GM10248 (cell line): ENCODE data around the gene NLRP1.
A peak's percentile ranks its signal among the peaks of the same experiment; 100 is the strongest.

Experiments used
- CTCF ChIA-PET: fragments of 300-600 bp; sonication (Branson Sonifier 250); formaldehyde crosslinking; extraction: SDS; loops from one replicate; lab custom pipeline; 2021; ENCODE audit warnings: antibody characterized with exemption; lab: Yijun Ruan, JAX
- POLR2A ChIA-PET: fragments of 350-650 bp; sonication (Branson Sonifier 250); formaldehyde crosslinking; extraction: SDS; loops from one replicate; lab custom pipeline; 2020; ENCODE audit warnings: antibody characterized with exemption; lab: Yijun Ruan, JAX
- DNase-seq: peaks from one replicate; pipeline ENCODE4 v3.0.0; 2012; ENCODE audit errors: extremely low spot score
- CTCF ChIP-seq: IDR thresholded peaks from 2 replicates; pipeline ENCODE4 v1.5.1; 2012; ENCODE audit warnings: mild to moderate bottlenecking, low read depth; ENCODE audit errors: extremely low read depth, missing control alignments, control extremely low read depth

NLRP1 gene

GRCh38 chr17:5584383-5585286 is at the start of gene NLRP1:
NLRP1 (minus strand) TSS chr17:5584509; CDS start chr17:5583957, 552 bp downstream.
- ChIA-PET POLR2A (no interaction called here), CTCF (interaction anchor here (0.6 to 4.1 kb wide), 6 partner anchors 8 to 856 kb away, joined by 3 to 26 read pairs (median 3); no protein-coding TSS in a partner anchor)
- peak; percentile 93 for DNase-seq
- no peak for TF ChIP-seq CTCF

DNA sequence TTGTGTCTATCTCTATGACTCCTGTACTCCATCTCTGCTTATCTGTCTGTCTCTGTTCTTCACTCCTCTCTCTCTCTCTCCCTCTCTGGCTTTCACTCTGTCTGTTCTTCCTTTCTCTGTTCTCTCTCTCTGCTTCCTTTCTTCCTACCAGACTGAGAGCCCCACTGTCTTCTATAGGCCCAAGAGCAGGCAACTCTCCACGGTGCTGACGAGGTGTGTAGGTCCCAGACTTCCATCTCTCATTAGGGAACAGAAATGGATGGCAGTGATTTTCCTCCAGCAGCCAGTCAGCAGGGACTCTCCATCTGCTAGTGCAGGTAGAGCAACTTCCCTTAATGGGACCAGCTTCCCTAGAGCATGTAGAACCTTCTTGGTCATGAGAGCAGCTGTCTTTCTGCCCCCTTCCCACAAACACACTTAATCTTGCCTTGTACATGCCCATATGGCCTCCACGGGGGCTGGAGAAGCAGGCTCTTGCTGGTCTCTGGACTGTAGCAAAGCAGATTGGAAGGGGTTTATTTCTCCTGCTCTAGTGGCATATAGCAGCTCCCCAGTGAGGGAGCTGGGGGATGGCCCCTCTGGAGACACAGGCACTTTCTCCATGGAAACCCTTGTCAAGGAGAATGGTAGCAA is 47.8 kb upstream of the NLRP1 start:
- ChIA-PET CTCF (no interaction called here), POLR2A (no interaction called here)
- no peak for DNase-seq
- no peak for TF ChIP-seq CTCF

DNA sequence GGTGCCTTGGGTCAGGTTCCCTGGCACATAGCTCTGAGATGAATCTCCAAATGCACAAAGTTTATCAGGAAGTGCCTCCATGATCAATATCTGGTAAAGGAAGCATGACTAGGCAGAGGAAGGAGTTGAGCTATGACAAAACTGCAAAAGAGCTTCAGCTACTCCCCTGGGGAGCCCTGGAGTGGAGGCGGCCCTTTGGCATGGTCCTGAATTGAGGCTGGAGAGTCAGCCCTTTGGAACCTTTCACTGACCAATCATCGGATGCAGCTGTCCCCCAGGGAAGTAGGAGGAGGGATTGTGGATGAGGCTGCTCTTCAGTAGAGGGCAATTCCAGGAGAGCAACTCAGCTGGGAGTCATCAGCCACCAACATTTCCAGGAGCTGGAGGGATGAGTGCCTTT is 46.1 kb upstream of the NLRP1 start:
- ChIA-PET POLR2A (no interaction called here), CTCF (interaction anchor here (0.7 to 1.2 kb wide), 2 partner anchors 13 to 14 kb away, joined by 3 to 5 read pairs; no protein-coding TSS in a partner anchor)
- TF ChIP-seq CTCF, result no peak
- no peak for DNase-seq

DNA sequence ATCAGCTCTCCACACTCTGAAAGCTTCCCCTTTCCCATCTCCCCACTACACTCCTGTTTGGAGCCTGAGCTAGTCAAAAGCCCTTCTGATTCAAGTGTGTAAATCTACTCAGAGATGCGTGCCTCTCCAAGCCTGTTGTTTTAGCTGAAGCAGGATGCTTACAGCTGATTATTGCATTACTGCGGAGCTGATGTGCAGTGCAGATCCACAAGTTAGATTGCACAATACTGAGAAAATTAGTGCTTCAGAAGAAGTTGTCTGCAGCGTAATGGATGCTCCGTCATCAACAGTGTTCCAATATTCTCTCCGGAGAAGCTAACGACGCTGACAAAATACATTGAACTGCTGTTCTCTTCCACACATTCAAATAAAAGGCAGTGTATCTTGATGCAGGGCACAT is 44.8 kb upstream of the NLRP1 start:
- no peak for TF ChIP-seq CTCF
- DNase-seq, result no peak
- CTCF ChIA-PET, result interaction anchor here (1.4 kb wide), 1 partner anchor 784 kb away, joined by 3 read pairs; no protein-coding TSS in a partner anchor
- POLR2A ChIA-PET, result no interaction called here

DNA sequence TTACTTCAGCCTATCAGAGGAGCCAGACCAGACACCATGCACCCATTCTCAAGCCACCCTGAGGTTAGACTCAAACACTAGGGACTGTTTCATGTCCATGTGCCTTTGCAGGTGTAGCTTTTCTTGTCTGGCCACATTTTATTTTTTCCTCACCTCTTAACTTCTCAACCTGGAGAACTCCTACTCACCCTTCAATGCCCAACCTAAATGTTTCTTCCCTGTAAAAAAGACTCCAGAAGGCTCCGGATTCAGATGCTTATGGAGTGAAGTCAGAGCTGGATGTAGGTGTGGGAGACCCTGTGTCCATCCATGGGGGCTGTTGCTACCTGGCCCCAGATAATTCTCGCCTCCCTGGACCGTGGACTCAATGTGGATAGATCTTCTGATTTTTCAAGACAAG is 44.0 kb upstream of the NLRP1 start:
- CTCF ChIA-PET, result interaction anchor here (1.4 kb wide), 2 partner anchors 15 to 785 kb away, joined by 3 read pairs; no protein-coding TSS in a partner anchor
- no peak for TF ChIP-seq CTCF

DNA sequence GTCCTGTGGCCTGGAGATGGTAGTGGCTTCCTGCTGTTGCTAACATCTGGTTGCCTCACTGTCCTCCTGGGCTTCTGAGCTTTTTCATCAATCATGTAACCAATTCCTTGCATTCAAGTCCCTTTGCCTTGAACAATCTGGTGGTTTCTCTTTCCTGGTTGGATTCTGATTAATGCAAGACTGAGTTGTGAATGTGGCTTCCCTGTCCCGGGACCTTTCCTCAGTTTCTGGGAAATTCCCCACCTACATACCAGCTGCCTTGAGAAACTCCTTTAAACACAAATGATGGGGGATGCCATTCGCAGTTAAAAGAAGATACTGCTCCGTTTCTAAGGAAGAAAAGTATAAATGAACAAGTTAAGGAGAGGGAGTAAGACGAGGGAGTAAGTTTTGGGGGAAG is 39.9 kb upstream of the NLRP1 start:
- ChIA-PET CTCF (no interaction called here), POLR2A (no interaction called here)
- DNase-seq, result no peak
- no peak for TF ChIP-seq CTCF

More for the DNA sequence above, 44.0 kb upstream of the NLRP1 start:
- no peak for DNase-seq
- POLR2A ChIA-PET, result no interaction called here
